GM18520 (cell line): Measurements from ENCODE around the gene MDK.

Experiments used
- ATAC-seq: cut with Tn5 transposase; IDR thresholded peaks from one replicate; pipeline ENCODE4 v1.9.1; 2021; ENCODE audit not compliant: unreplicated experiment

Gene MDK

GRCh38 chr11:46347637-46348311, 33.7 kb upstream of the MDK start:
- ATAC-seq: no peak

GRCh38 chr11:46348566-46349401, 32.7 kb upstream of the MDK start:
- ATAC-seq: no peak

DNA sequence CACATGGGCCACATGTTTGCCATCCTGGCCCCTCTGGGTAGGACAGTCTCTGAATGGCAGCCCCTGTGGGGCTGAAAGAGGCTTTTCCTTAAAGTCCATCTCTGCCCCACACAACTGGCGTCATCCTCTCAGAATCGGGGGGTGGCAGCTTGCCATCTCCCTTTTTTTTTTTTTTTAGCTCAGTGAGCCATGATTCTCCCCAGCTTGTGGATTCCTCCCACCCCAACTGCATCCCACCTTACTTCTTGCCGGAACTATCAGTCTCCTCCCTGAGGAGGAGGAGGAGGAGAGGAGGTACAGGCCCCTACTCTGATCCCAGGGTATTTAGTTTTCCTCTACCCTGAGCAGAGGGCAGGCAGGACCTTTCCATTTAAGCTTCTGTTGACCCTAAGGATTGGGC, 30.8 kb upstream of the MDK start:
- ATAC-seq: no peak

DNA sequence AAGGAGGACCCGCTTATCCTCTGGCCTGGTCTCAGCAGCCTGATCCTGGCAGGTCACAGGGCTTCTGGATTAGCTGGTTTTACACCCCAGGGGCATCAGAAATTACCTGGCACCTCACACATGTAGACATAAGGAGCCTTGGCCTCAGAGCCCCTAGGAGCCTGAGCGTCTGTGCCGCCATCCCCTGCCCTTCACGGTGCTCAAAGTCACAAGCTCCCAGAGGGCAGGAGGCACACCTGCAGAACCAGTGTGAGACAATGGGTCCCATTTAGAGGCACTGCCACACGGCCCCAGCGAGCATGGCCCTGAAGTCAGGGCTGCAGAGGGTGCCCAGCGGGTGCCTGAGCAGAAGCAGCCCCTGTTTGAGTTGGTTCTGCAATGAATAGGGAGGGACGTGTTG, 30.3 kb upstream of the MDK start:
- no peak for ATAC-seq

DNA sequence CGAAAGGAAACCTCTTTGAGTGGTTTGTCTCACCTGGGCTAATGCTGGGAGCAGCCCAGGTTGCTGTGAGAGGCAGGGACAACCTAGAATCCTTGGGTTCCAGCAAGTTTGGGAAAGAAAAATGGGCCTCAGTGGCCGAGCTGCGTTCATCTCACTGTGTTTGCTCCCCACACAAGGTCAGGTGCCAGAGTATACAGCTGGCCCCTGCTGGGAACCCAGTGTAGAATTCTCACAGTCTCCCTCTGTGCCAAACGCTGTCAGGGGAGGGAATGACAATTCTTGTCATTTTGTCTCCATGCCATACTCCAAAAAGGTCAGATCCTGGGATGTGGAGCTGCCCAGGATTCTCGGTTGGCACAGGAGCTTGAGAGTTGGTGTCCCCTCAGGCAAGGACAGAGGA, 29.9 kb upstream of the MDK start:
- no peak for ATAC-seq

- no peak for ATAC-seq
These were observed 29.2 kb upstream of the MDK start for GRCh38 chr11:46352063-46352841.

GRCh38 chr11:46353698-46354097, 27.8 kb upstream of the MDK start:
- ATAC-seq: no peak

DNA sequence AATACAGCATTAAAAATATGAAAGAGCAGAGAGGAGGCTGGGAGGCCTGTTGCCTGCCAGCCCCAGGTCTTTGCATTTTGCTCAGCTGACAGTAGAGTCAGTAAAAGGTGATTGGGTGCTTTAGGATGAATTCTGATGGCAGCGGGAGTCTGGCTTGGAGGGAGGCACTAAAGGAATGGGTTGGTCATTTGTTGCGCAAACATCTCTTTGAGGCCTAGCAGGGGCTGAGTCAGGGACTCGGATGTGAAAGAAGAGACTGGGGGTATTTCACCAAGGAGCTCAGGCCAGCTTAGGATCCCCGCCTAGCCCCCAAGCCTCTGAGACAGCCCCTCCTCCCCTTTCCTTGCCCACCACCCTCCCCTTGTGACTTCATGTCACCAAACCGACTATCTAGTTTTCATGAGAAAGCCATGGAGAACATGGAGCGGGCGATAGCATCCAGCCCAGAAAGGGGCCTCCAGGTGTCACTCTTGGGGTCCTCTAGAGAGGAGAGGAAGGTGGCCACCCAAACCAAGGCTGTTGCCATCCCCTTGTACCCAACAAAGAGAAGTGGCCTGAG, 24.5 kb upstream of the MDK start:
- no peak for ATAC-seq

- ATAC-seq: no peak
These were observed 24.0 kb upstream of the MDK start for GRCh38 chr11:46357483-46357936.

DNA sequence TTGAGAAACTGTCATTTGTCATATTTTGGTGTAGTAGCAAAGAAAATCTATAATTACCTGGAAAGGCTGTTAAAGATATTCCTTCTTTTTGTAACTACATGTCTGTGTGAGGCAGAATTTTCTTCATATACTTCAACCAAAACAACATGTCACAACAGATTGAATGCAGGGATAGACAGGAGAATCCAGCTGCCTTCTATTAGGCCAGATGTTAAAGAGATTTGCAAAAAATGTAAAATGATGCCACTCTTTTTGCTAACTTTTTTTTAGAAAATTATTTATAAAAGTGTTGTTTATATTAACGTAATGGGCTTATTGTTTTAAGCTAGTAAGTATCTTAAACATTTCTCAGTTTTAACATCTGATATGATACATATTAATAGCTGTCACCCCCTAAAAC, 21.5 kb upstream of the MDK start:
- no peak for ATAC-seq

GRCh38 chr11:46360878-46361277, 20.6 kb upstream of the MDK start:
- ATAC-seq: no peak

DNA sequence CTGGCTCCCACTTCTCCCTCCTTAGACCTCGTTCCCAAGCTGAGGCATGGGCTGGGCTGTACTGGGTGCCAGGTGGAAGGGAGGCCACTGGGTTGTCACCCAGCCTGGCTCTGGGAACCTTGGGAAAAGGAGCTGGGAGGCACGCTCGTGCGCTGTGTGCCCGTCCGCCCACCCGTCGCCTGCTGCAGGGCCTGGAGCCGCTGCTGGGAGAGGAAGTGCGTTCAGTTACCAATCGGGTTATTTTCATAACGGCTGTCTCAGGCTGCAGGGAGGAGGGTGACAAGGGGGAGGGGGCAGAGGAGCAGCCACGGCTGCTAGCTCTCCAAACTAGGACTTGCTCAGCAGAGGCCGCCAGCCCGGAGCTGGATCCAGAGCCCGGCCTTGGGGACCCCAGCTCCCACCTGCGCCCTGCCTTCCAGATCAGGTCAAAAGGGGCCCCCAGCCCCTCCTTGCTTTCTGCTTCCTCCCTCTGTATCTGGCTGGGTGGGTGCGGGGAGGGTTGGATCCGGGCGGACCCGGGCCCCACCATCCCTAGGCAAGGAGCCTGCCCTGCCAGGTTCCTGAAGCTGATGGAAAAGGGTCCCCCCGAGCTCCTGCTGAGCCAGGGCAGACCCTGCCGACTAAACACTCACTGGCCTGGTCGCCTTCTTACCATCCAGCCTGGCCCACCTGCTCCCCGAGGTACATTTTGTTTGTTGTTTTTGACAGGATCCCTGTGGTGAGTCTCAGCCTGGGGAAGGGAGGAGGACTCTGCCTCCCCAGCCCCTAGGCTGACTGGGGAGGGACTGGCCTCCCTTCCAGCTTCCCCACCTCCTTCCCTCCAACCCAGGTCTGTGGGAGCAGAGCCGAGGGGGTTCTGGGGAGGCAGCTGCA, 19.9 kb upstream of the MDK start:
- ATAC-seq: peak; percentile 49

- no peak for ATAC-seq
These were observed 19.1 kb upstream of the MDK start for GRCh38 chr11:46362156-46363030.

DNA sequence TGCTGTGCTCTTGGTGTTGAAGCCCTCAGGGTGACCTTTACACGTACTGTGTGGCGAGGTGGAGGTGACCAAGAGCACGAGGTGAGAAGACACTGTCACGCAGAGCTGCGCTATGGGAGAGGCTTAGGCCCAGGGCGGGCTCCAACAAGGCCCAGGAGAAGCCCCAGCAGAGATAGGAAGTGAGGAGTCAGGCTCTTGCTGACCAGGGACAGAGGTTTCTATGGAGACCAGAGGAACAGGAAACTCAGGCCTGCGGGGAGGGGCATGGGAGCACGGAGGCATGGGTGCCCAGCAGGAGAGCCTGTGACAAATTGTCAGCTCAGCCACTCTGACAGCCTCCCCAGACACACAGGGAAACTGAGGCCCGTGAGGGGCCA, 18.4 kb upstream of the MDK start:
- ATAC-seq: no peak

- no peak for ATAC-seq
These were observed 17.9 kb upstream of the MDK start for GRCh38 chr11:46363455-46364005.

DNA sequence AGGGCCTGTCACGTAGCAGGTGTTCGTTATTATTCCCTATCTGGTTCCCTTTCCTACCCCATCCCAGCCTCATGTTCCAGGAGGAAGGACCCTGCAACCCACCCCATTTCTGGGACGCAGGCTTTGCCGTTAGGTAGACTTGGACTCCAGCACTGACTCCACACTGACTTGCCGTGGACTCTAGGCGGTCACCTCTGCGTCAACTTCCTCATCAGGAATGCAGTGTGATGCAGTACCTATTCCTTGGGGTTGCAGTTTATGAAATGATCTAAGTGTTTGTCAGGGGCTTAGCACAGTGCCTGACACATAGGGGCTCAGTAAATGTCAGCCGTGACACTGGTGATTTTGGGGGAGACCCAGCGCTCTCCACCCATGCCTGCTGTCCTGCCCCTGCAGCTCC, 17.4 kb upstream of the MDK start:
- ATAC-seq: no peak

DNA sequence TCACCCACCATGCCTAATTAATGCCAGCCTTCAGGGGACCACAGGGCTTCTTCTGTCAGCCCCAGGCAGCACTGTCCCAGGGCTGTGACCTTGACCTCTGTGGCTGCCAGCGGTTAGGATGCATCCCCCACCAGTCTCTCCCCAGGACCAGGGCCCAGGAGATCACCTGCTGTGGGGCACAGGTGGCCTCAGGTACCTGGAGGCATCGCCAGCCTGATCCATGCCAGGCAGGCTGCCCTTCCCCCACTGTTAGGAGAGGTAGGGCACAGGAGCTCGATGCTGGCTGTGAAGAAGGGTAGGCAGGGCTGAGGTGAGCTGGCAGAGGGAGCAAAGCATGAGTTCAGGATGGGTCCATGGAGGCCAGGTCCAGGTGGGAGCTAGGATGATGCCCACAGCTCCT, 16.7 kb upstream of the MDK start:
- no peak for ATAC-seq

- ATAC-seq: no peak
These were observed 15.2 kb upstream of the MDK start for GRCh38 chr11:46366260-46366659.

- ATAC-seq: no peak
These were observed 14.8 kb upstream of the MDK start for GRCh38 chr11:46366661-46367161.
